ENCODE data around the gene DHCR7.

DNA sequence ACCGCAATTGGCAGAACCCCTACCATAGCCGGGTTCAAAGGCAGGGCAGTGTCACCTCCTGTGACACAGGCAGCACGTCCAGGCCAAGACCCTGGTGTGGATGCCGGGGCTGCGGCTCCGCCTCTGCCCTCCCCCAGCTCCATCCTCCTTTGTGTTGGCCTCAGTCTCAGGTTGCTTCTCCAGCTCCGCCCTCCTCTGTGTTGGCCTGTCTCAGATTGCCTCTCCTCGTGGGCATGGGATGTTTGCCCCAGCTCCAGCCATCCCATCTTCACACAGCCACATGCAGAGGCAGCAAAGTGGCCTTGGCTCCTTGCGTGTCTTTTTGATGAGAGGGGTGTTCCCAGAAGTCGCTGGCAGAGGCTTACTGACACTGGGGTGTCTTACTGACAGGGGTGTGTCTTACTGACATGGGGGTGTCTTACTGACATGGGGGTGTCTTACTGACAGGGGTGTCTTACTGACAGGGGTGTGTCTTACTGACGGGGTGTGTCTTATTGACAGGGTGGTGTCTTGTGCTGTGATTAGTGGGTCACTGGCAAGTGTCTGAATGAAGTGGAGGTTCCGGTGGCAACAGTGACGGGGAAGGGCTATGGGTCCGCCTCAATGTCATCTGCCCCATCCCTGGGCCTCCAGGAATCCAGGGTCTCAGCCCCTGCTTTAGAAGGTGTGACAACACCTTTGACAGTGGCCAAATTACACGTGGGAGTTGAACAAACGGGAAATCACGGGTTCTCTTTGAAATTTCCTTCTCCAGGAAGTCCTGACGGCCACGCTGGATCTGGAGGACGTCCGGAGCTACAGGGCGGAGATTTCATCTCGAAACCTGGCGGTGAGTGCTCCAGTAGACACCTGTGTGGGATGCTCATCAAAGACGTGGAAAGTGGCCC, 29.7 kb upstream of the DHCR7 start:
- TF ChIP-seq, protein P1, sequence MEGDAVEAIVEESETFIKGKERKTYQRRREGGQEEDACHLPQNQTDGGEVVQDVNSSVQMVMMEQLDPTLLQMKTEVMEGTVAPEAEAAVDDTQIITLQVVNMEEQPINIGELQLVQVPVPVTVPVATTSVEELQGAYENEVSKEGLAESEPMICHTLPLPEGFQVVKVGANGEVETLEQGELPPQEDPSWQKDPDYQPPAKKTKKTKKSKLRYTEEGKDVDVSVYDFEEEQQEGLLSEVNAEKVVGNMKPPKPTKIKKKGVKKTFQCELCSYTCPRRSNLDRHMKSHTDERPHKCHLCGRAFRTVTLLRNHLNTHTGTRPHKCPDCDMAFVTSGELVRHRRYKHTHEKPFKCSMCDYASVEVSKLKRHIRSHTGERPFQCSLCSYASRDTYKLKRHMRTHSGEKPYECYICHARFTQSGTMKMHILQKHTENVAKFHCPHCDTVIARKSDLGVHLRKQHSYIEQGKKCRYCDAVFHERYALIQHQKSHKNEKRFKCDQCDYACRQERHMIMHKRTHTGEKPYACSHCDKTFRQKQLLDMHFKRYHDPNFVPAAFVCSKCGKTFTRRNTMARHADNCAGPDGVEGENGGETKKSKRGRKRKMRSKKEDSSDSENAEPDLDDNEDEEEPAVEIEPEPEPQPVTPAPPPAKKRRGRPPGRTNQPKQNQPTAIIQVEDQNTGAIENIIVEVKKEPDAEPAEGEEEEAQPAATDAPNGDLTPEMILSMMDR (IDR thresholded peaks at IDR 0.05) = no peak
- no peak for TF ChIP-seq JUNB (IDR thresholded peaks at IDR 0.05)
